T-helper 17 cell (primary cell): ENCODE results near the gene SEMA4G. TPM values are rescaled to one million over a fixed set of nuclear protein-coding genes. Genes with fewer than 3 reads are reported as not detected.
"Not testable (repeated sequence)": the region's sequence is repeated elsewhere in the genome, so short reads cannot be mapped to it uniquely, and the experiment has no call there.

Source experiments
- ATAC-seq: fragments of 150-1000 bp; cut with Tn5 transposase; 2 replicates; pipeline ENCODE4 v1.10.0; 2021; ENCODE audit warnings: mild to moderate bottlenecking, moderate library complexity
- DNase-seq, 3 donors: peaks; one replicate each; pipeline versions ENCODE4 v3.0.0 to v3.0.0-alpha.2; 2020 to 2021
- H3K9me3 ChIP-seq: one replicate; pipeline ENCODE4 v1.7.0; 2013; ENCODE audit warnings: low read length, mild to moderate bottlenecking; ENCODE audit not compliant: control insufficient read depth, poor library complexity, severe bottlenecking
- H3K27ac Mint-ChIP-seq: one replicate; pipeline ENCODE4 v1.8.0; 2022; ENCODE audit warnings: mild to moderate bottlenecking, moderate library complexity, mixed read lengths
- H3K27me3 Mint-ChIP-seq: one replicate; pipeline ENCODE4 v1.8.0; 2022; ENCODE audit warnings: mixed read lengths
- H3K36me3 Mint-ChIP-seq: one replicate; pipeline ENCODE4 v1.8.0; 2022; ENCODE audit warnings: low read depth, mixed read lengths
- H3K4me1 Mint-ChIP-seq: one replicate; pipeline ENCODE4 v1.8.0; 2022; ENCODE audit warnings: mild to moderate bottlenecking, mixed read lengths
- H3K4me3 Mint-ChIP-seq: one replicate; pipeline ENCODE4 v1.8.0; 2022; ENCODE audit warnings: mild to moderate bottlenecking, moderate library complexity, mixed read lengths
- total RNA-seq, 4 donors: library from RNA in 2 of 4; stranded (reverse) in 2 of 4; gene quantifications; one replicate each; pipeline ENCODE4 v1.2.3 and lab custom pipeline; 2022 to 2026

Gene SEMA4G
- total RNA-seq, 2 donors from 2014 or later, result 0.96 to 2.5 TPM

GRCh38 chr10:100963826-100964225 is 5.5 kb upstream of the SEMA4G start:
- no peaks in the 10 kb centered on the region for H3K9me3 ChIP-seq
- H3K27me3 Mint-ChIP-seq, result no peaks in the 10 kb centered on the region
- H3K4me1 Mint-ChIP-seq, result peaks cover 5% of the 10 kb centered on the region
- peaks cover 7% of the 10 kb centered on the region for H3K36me3 Mint-ChIP-seq
- ATAC-seq (no peak), DNase-seq (no peak)
- H3K27ac Mint-ChIP-seq, result no peak overlapping the region
- no peak overlapping the region for H3K4me3 Mint-ChIP-seq

- H3K27me3 Mint-ChIP-seq, result no peaks in the 10 kb centered on the region
- no peaks in the 10 kb centered on the region for H3K9me3 ChIP-seq
- H3K36me3 Mint-ChIP-seq, result no peaks in the 10 kb centered on the region
- ATAC-seq (no peak), DNase-seq (no peak)
- H3K4me3 Mint-ChIP-seq, result no peak overlapping the region
- no peak overlapping the region for H3K27ac Mint-ChIP-seq
- H3K4me1 Mint-ChIP-seq, result peaks cover 11% of the 10 kb centered on the region
These were observed 3.5 kb upstream of the SEMA4G start for GRCh38 chr10:100965820-100966219.

- Mint-ChIP-seq H3K36me3 (no peaks in the 10 kb centered on the region), H3K27me3 (no peaks in the 10 kb centered on the region), H3K4me3 (no peak overlapping the region), H3K27ac (no peak overlapping the region), H3K4me1 (peaks cover 14% of the 10 kb centered on the region)
- no peaks in the 10 kb centered on the region for H3K9me3 ChIP-seq
- no peak for DNase-seq
- no peak for ATAC-seq
These were observed 2.4 kb upstream of the SEMA4G start for GRCh38 chr10:100966887-100967286.

GRCh38 chr10:100967332-100967731 is 2.0 kb upstream of the SEMA4G start:
- no peak for DNase-seq
- Mint-ChIP-seq H3K4me3 (no peak overlapping the region), H3K27me3 (no peaks in the 10 kb centered on the region), H3K27ac (no peak overlapping the region), H3K36me3 (no peaks in the 10 kb centered on the region), H3K4me1 (peaks cover 14% of the 10 kb centered on the region)
- ATAC-seq, result no peak
- no peaks in the 10 kb centered on the region for H3K9me3 ChIP-seq

GRCh38 chr10:100968062-100968736 is 1.1 kb upstream of the SEMA4G start:
- Mint-ChIP-seq H3K4me1 (peaks cover 14% of the 10 kb centered on the region), H3K36me3 (no peaks in the 10 kb centered on the region), H3K27ac (no peak overlapping the region), H3K27me3 (no peaks in the 10 kb centered on the region), H3K4me3 (peak overlapping the region; percentile 81)
- no peaks in the 10 kb centered on the region for H3K9me3 ChIP-seq
- ATAC-seq (no peak), DNase-seq (no peak)

- DNase-seq, result no peak
- Mint-ChIP-seq H3K36me3 (no peaks in the 10 kb centered on the region), H3K4me1 (peaks cover 14% of the 10 kb centered on the region), H3K27me3 (no peaks in the 10 kb centered on the region), H3K4me3 (peak overlapping the region; percentile 80), H3K27ac (no peak overlapping the region)
- ATAC-seq, result no peak
- no peaks in the 10 kb centered on the region for H3K9me3 ChIP-seq
These were observed 479 bp upstream of the SEMA4G start for GRCh38 chr10:100968863-100969186.

GRCh38 chr10:100970076-100970913 is 991 bp downstream of the SEMA4G start:
- H3K4me1 Mint-ChIP-seq, result peaks cover 14% of the 10 kb centered on the region
- H3K27me3 Mint-ChIP-seq, result no peaks in the 10 kb centered on the region
- DNase-seq (peak in 2 of 3 donors; percentile 29 to 33), ATAC-seq (peak; percentile 76)
- H3K9me3 ChIP-seq, result no peaks in the 10 kb centered on the region
- H3K36me3 Mint-ChIP-seq, result no peaks in the 10 kb centered on the region
- peak overlapping the region; percentile 80 for H3K4me3 Mint-ChIP-seq
- peak overlapping the region; percentile 24 for H3K27ac Mint-ChIP-seq

GRCh38 chr10:100970914-100971811 is 1.9 kb downstream of the SEMA4G start:
- no peak for ATAC-seq
- H3K27ac Mint-ChIP-seq, result no peak overlapping the region
- peak overlapping the region; percentile 80 for H3K4me3 Mint-ChIP-seq

GRCh38 chr10:100972115-100972903 is 3.0 kb downstream of the SEMA4G start:
- DNase-seq (no peak), ATAC-seq (no peak)
- no peaks in the 10 kb centered on the region for H3K9me3 ChIP-seq
- Mint-ChIP-seq H3K27ac (no peak overlapping the region), H3K27me3 (no peaks in the 10 kb centered on the region), H3K4me1 (peaks cover 19% of the 10 kb centered on the region), H3K4me3 (no peak overlapping the region), H3K36me3 (no peaks in the 10 kb centered on the region)

More at GRCh38 chr10:100970914-100971811, 1.9 kb downstream of the SEMA4G start:
- no peaks in the 10 kb centered on the region for H3K9me3 ChIP-seq
- Mint-ChIP-seq H3K4me1 (peaks cover 14% of the 10 kb centered on the region), H3K36me3 (no peaks in the 10 kb centered on the region), H3K27me3 (no peaks in the 10 kb centered on the region)
- DNase-seq, result no peak

GRCh38 chr10:100972904-100973535 is 3.7 kb downstream of the SEMA4G start:
- ATAC-seq, result no peak
- Mint-ChIP-seq H3K4me3 (no peak overlapping the region), H3K36me3 (no peaks in the 10 kb centered on the region), H3K4me1 (peaks cover 18% of the 10 kb centered on the region), H3K27ac (no peak overlapping the region), H3K27me3 (no peaks in the 10 kb centered on the region)
- no peak for DNase-seq
- no peaks in the 10 kb centered on the region for H3K9me3 ChIP-seq

GRCh38 chr10:100975397-100975796 is 6.1 kb downstream of the SEMA4G start:
- ATAC-seq, H3K4me3 Mint-ChIP-seq: not testable (repeated sequence)

GRCh38 chr10:100976906-100977305 is 7.6 kb downstream of the SEMA4G start:
- no peak for ATAC-seq
- no peak overlapping the region for H3K4me3 Mint-ChIP-seq
- H3K9me3 ChIP-seq, result no peaks in the 10 kb centered on the region
- no peak for DNase-seq
- no peaks in the 10 kb centered on the region for H3K27me3 Mint-ChIP-seq
- H3K27ac Mint-ChIP-seq, result no peak overlapping the region
- H3K4me1 Mint-ChIP-seq, result peaks cover 5% of the 10 kb centered on the region
- no peaks in the 10 kb centered on the region for H3K36me3 Mint-ChIP-seq

More at GRCh38 chr10:100975397-100975796, 6.1 kb downstream of the SEMA4G start:
- not testable (repeated sequence) for H3K27me3 Mint-ChIP-seq, H3K27ac Mint-ChIP-seq, H3K9me3 ChIP-seq, H3K36me3 Mint-ChIP-seq, DNase-seq
- peaks cover 10% of the 10 kb centered on the region for H3K4me1 Mint-ChIP-seq
